ENCODE measurements around the gene SMG9. TPM values are rescaled to one million over a fixed set of nuclear protein-coding genes. Genes with fewer than 3 reads are reported as not detected.
"Not testable (repeated sequence)": the region's sequence is repeated elsewhere in the genome, so short reads cannot be mapped to it uniquely, and the experiment has no call there.

Gene SMG9
- total RNA-seq, 1 experiment from 2014 or later: 40.8 TPM

GRCh38 chr19:43767818-43768217 lies 13.1 kb upstream of the SMG9 start:
- DNase-seq: no peak
- H3K9me3 ChIP-seq: no peaks in the 10 kb centered on the region
- no peaks in the 10 kb centered on the region for H3K27me3 ChIP-seq
- H3K36me3 ChIP-seq: no peaks in the 10 kb centered on the region; the same call in 1 of the 2 replicates
- no peak overlapping the region for H3K4me3 ChIP-seq

GRCh38 chr19:43767316-43767715 lies 12.6 kb upstream of the SMG9 start:
- no peaks in the 10 kb centered on the region; the same call in 1 of the 2 replicates for H3K36me3 ChIP-seq

GRCh38 chr19:43766755-43767043 lies 11.9 kb upstream of the SMG9 start:
- no peaks in the 10 kb centered on the region for H3K9me3 ChIP-seq
- H3K27me3 ChIP-seq: no peaks in the 10 kb centered on the region
- no peak overlapping the region for H3K4me3 ChIP-seq
- no peak for DNase-seq
- no peaks in the 10 kb centered on the region; the same call in 1 of the 2 replicates for H3K36me3 ChIP-seq

More at GRCh38 chr19:43767316-43767715, 12.6 kb upstream of the SMG9 start:
- Histone ChIP-seq H3K27me3 (no peaks in the 10 kb centered on the region), H3K4me3 (no peak overlapping the region), H3K9me3 (no peaks in the 10 kb centered on the region)
- peak; percentile 25 for DNase-seq

- Histone ChIP-seq H3K27me3 (no peaks in the 10 kb centered on the region), H3K4me3 (no peak overlapping the region)
- peak; percentile 99 for DNase-seq
These were observed 10.5 kb upstream of the SMG9 start for GRCh38 chr19:43765109-43765876.

GRCh38 chr19:43764684-43765083 lies 9.9 kb upstream of the SMG9 start:
- not testable (repeated sequence) for DNase-seq, H3K4me3 ChIP-seq, H3K36me3 ChIP-seq, H3K27me3 ChIP-seq, H3K9me3 ChIP-seq

More at GRCh38 chr19:43765109-43765876, 10.5 kb upstream of the SMG9 start:
- H3K36me3 ChIP-seq: no peaks in the 10 kb centered on the region
- H3K9me3 ChIP-seq: no peaks in the 10 kb centered on the region

- H3K9me3 ChIP-seq: no peaks in the 10 kb centered on the region
- no peaks in the 10 kb centered on the region for H3K27me3 ChIP-seq
- no peak overlapping the region for H3K4me3 ChIP-seq
- no peaks in the 10 kb centered on the region for H3K36me3 ChIP-seq
- peak; percentile 90 for DNase-seq
These were observed 8.7 kb upstream of the SMG9 start for GRCh38 chr19:43763473-43763939.

- Histone ChIP-seq H3K36me3 (no peaks in the 10 kb centered on the region), H3K4me3 (no peak overlapping the region), H3K9me3 (no peaks in the 10 kb centered on the region), H3K27me3 (no peaks in the 10 kb centered on the region)
- DNase-seq: no peak
These were observed 8.1 kb upstream of the SMG9 start for GRCh38 chr19:43762814-43763213.

GRCh38 chr19:43760941-43761340 lies 6.2 kb upstream of the SMG9 start:
- Histone ChIP-seq H3K36me3 (no peaks in the 10 kb centered on the region; the same call in 1 of the 2 replicates), H3K4me3 (no peak overlapping the region), H3K27me3 (no peaks in the 10 kb centered on the region), H3K9me3 (no peaks in the 10 kb centered on the region)
- DNase-seq: no peak

- no peaks in the 10 kb centered on the region; the same call in 1 of the 2 replicates for H3K36me3 ChIP-seq
- DNase-seq: peak; percentile 91
- no peaks in the 10 kb centered on the region for H3K9me3 ChIP-seq
These were observed 4.8 kb upstream of the SMG9 start for GRCh38 chr19:43759515-43759914.

GRCh38 chr19:43755256-43755801 lies 567 bp upstream of the SMG9 start:
- Histone ChIP-seq H3K4me3 (peak overlapping the region; percentile 88), H3K36me3 (peaks cover 19% of the 10 kb centered on the region), H3K9me3 (no peaks in the 10 kb centered on the region), H3K27me3 (no peaks in the 10 kb centered on the region)
- peak; percentile 10 for DNase-seq

More at GRCh38 chr19:43759515-43759914, 4.8 kb upstream of the SMG9 start:
- no peak overlapping the region for H3K4me3 ChIP-seq
- H3K27me3 ChIP-seq: no peaks in the 10 kb centered on the region

GRCh38 chr19:43754253-43754502 lies 584 bp downstream of the SMG9 start:
- H3K36me3 ChIP-seq: peaks cover 31% of the 10 kb centered on the region
- no peak for DNase-seq

GRCh38 chr19:43752287-43752875 lies 2.4 kb downstream of the SMG9 start:
- DNase-seq: no peak
- peaks cover 47% of the 10 kb centered on the region for H3K36me3 ChIP-seq
- H3K27me3 ChIP-seq: no peaks in the 10 kb centered on the region
- H3K4me3 ChIP-seq: no peak overlapping the region
- H3K9me3 ChIP-seq: no peaks in the 10 kb centered on the region

More at GRCh38 chr19:43754253-43754502, 584 bp downstream of the SMG9 start:
- Histone ChIP-seq H3K27me3 (no peaks in the 10 kb centered on the region), H3K9me3 (no peaks in the 10 kb centered on the region), H3K4me3 (peak overlapping the region; percentile 88)

- H3K9me3 ChIP-seq: no peaks in the 10 kb centered on the region
- DNase-seq: peak; percentile 74
- no peaks in the 10 kb centered on the region for H3K27me3 ChIP-seq
- peaks cover 54% of the 10 kb centered on the region for H3K36me3 ChIP-seq
- H3K4me3 ChIP-seq: no peak overlapping the region
These were observed 3.1 kb downstream of the SMG9 start for GRCh38 chr19:43751466-43752220.

GRCh38 chr19:43749898-43750297 lies 4.9 kb downstream of the SMG9 start:
- Histone ChIP-seq H3K36me3 (peaks cover 69% of the 10 kb centered on the region), H3K9me3 (no peaks in the 10 kb centered on the region)
- no peak for DNase-seq

GRCh38 chr19:43749152-43749551 lies 5.6 kb downstream of the SMG9 start:
- Histone ChIP-seq H3K4me3 (no peak overlapping the region), H3K9me3 (no peaks in the 10 kb centered on the region), H3K36me3 (peaks cover 76% of the 10 kb centered on the region), H3K27me3 (no peaks in the 10 kb centered on the region)
- DNase-seq: no peak

More at GRCh38 chr19:43749898-43750297, 4.9 kb downstream of the SMG9 start:
- Histone ChIP-seq H3K27me3 (no peaks in the 10 kb centered on the region), H3K4me3 (no peak overlapping the region)

GRCh38 chr19:43748685-43749084 lies 6.1 kb downstream of the SMG9 start:
- DNase-seq: no peak
- Histone ChIP-seq H3K36me3 (peaks cover 79% of the 10 kb centered on the region), H3K9me3 (no peaks in the 10 kb centered on the region), H3K4me3 (no peak overlapping the region), H3K27me3 (no peaks in the 10 kb centered on the region)

- H3K4me3 ChIP-seq: no peak overlapping the region
- DNase-seq: no peak
- H3K27me3 ChIP-seq: no peaks in the 10 kb centered on the region
- no peaks in the 10 kb centered on the region for H3K9me3 ChIP-seq
- H3K36me3 ChIP-seq: peaks cover 84% of the 10 kb centered on the region
These were observed 6.6 kb downstream of the SMG9 start for GRCh38 chr19:43748205-43748594.

Measured in MG63 (cell line).